ENCODE data around the gene SMG6. TPM values are rescaled to one million over a fixed set of nuclear protein-coding genes. Genes with fewer than 3 reads are reported as not detected.

The SMG6 gene
- total RNA-seq, 1 experiment from 2014 or later, result 15.1 TPM

GRCh38 chr17:2061441-2061958, 242.1 kb downstream of the SMG6 start:
- no peak for DNase-seq (ENCODE audit: low spot score)

GRCh38 chr17:2060681-2061440, 242.7 kb downstream of the SMG6 start:
- no peak for DNase-seq (ENCODE audit: low spot score)

GRCh38 chr17:2060385-2060658, 243.3 kb downstream of the SMG6 start:
- DNase-seq (ENCODE audit: low spot score), result no peak

GRCh38 chr17:2059547-2060384, 243.8 kb downstream of the SMG6 start:
- no peak for DNase-seq (ENCODE audit: low spot score)

GRCh38 chr17:2058586-2059546, 244.7 kb downstream of the SMG6 start:
- no peak for DNase-seq (ENCODE audit: low spot score)

- DNase-seq (ENCODE audit: low spot score), result no peak
Measured at GRCh38 chr17:2057760-2058585, 245.6 kb downstream of the SMG6 start.

- DNase-seq (ENCODE audit: low spot score), result no peak
Measured at GRCh38 chr17:2057175-2057759, 246.3 kb downstream of the SMG6 start.

GRCh38 chr17:2056206-2057174, 247.1 kb downstream of the SMG6 start:
- DNase-seq (ENCODE audit: low spot score), result no peak

- DNase-seq (ENCODE audit: low spot score), result no peak
Measured at GRCh38 chr17:2055292-2056205, 248.0 kb downstream of the SMG6 start.

GRCh38 chr17:2054512-2055291, 248.9 kb downstream of the SMG6 start, which contains the start of gene HIC1:
TSS of gene HIC1 (plus strand) at chr17:2055103. CDS start at chr17:2056691, 1,588 bp downstream.
- peak; percentile 44 for DNase-seq (ENCODE audit: low spot score)

- DNase-seq (ENCODE audit: low spot score), result no peak
Measured at GRCh38 chr17:2054262-2054511, 249.4 kb downstream of the SMG6 start.

- DNase-seq (ENCODE audit: low spot score), result no peak
Measured at GRCh38 chr17:2053380-2054261, 250.0 kb downstream of the SMG6 start.

- no peak for DNase-seq (ENCODE audit: low spot score)
Measured at GRCh38 chr17:2051933-2052559, 251.5 kb downstream of the SMG6 start.

GRCh38 chr17:2051061-2051932, 252.3 kb downstream of the SMG6 start:
- DNase-seq (ENCODE audit: low spot score), result no peak
